ENCODE results near the gene CDKL1.

- TF ChIP-seq SUZ12 (IDR thresholded peaks at IDR 0.05; ENCODE audit: extremely low read depth, insufficient read depth, insufficient read length): no peak
- no peak for TF ChIP-seq YY1 (IDR thresholded peaks at IDR 0.05; ENCODE audit: insufficient read depth, insufficient read length)
- no peak for TF ChIP-seq ZNF274 (IDR thresholded peaks at IDR 0.05; ENCODE audit: low read depth, low read length)
These were observed 108.5 kb downstream of the CDKL1 start for GRCh38 chr14:50288146-50288545.
